GM19025 (cell line): ENCODE results near the gene ATOH7.

Source experiments
- ATAC-seq: cut with Tn5 transposase; IDR thresholded peaks from one replicate; pipeline ENCODE4 v1.9.1; 2021; ENCODE audit warnings: mild to moderate bottlenecking, low read depth, moderate library complexity; ENCODE audit not compliant: unreplicated experiment

Gene ATOH7

GRCh38 chr10:68184546-68184945 is 47.4 kb downstream of the ATOH7 start:
- no peak for ATAC-seq
